ENCODE data around the gene IDH2.

DNA sequence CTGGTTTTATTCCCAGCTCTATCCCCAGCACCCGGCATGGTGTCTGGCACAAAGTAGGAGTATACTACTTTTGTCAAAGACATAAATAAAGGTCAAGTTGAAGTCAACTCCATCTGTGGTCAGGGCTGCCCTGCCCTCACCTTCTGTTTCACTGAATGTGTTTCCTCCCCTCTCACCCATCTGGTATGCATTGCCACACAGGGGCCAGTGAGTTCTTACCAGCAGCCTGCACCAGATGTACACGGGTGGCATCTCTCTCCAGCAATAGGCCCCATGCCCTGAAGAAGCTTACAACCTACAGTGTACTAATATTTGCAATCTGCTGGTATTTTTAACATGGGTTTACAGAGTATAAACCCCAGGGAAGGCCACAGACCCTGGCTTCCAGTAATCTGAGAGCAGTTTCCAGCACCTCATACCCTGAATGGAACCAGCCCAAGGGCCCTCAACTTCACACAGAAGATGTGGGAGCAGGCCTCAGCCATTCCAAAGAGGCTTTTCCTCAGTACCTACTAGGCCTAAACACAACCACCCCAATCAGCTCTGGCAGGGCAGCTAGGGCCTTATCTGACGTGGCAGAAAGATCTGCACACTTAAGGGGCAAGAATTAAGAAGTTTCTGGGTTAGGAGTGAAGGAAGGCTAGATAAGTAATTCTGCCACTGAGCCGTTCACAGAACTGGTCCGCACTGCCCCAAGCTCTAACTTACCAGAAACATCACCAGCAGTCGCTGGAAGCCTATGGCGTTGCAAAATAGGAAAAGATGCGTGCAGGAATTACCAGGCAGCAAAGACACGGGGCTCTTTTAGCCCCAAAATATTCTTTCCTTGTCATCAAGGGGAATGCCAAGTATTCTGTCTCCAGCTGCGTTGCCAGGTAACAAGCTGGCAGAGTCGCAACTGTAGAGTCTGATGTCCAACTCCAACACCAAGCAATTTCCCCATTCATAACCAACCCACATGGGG lies 2.1 kb downstream of the IDH2 start:
- TF ChIP-seq, protein P1, sequence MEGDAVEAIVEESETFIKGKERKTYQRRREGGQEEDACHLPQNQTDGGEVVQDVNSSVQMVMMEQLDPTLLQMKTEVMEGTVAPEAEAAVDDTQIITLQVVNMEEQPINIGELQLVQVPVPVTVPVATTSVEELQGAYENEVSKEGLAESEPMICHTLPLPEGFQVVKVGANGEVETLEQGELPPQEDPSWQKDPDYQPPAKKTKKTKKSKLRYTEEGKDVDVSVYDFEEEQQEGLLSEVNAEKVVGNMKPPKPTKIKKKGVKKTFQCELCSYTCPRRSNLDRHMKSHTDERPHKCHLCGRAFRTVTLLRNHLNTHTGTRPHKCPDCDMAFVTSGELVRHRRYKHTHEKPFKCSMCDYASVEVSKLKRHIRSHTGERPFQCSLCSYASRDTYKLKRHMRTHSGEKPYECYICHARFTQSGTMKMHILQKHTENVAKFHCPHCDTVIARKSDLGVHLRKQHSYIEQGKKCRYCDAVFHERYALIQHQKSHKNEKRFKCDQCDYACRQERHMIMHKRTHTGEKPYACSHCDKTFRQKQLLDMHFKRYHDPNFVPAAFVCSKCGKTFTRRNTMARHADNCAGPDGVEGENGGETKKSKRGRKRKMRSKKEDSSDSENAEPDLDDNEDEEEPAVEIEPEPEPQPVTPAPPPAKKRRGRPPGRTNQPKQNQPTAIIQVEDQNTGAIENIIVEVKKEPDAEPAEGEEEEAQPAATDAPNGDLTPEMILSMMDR (IDR thresholded peaks at IDR 0.05) = no peak
- TF ChIP-seq POLR2A (IDR thresholded peaks at IDR 0.05) = no peak
